H9 (cell line): ENCODE measurements around the gene CD300LD. TPM values are rescaled to one million over a fixed set of nuclear protein-coding genes. Genes with fewer than 3 reads are reported as not detected.

Source experiments
- DNase-seq: peaks from one replicate; pipeline ENCODE4 v3.0.0-alpha.2; 2017
- H2AFZ ChIP-seq: one replicate; pipeline ENCODE4 v1.6.1; 2013; ENCODE audit warnings: mild to moderate bottlenecking, low read length, control low read depth, moderate library complexity
- H2AK5ac ChIP-seq: 2 replicates; pipeline ENCODE4 v1.6.1; 2013; ENCODE audit warnings: low read length, control low read depth, mixed read lengths; ENCODE audit not compliant: insufficient read length
- H2BK120ac ChIP-seq: one replicate; pipeline ENCODE4 v1.6.1; 2013; ENCODE audit warnings: low read depth, mild to moderate bottlenecking, low read length, control low read depth, inconsistent platforms; ENCODE audit not compliant: poor library complexity, severe bottlenecking
- H2BK12ac ChIP-seq: 2 replicates; pipeline ENCODE4 v1.6.1; 2013; ENCODE audit warnings: low read length, control low read depth, mixed read lengths, low read depth; ENCODE audit not compliant: insufficient read length
- H2BK15ac ChIP-seq: 2 replicates; pipeline ENCODE4 v1.6.1; 2013; ENCODE audit warnings: low read depth, low read length, control low read depth
- H2BK20ac ChIP-seq: one replicate; pipeline ENCODE4 v1.6.1; 2013; ENCODE audit warnings: low read depth, mild to moderate bottlenecking, low read length, control low read depth, inconsistent platforms; ENCODE audit not compliant: poor library complexity, severe bottlenecking
- H2BK5ac ChIP-seq: 2 replicates; pipeline ENCODE4 v1.6.1; 2013; ENCODE audit warnings: low read length, control low read depth, mixed read lengths; ENCODE audit not compliant: insufficient read length
- H3K14ac ChIP-seq: 2 replicates; pipeline ENCODE4 v1.6.1; 2013; ENCODE audit warnings: low read length, control low read depth; ENCODE audit not compliant: insufficient read depth
- H3K18ac ChIP-seq: 2 replicates; pipeline ENCODE4 v1.6.1; 2013; ENCODE audit warnings: low read depth, mild to moderate bottlenecking, mixed read lengths, low read length, control low read depth; ENCODE audit not compliant: insufficient read length
- H3K23ac ChIP-seq: 2 replicates; pipeline ENCODE4 v1.6.1; 2013; ENCODE audit warnings: low read length, control low read depth, mixed read lengths, low read depth; ENCODE audit not compliant: insufficient read length
- H3K23me2 ChIP-seq: 2 replicates; pipeline ENCODE4 v1.6.1; 2013; ENCODE audit warnings: low read depth, mild to moderate bottlenecking, mixed read lengths, low read length, control low read depth; ENCODE audit not compliant: insufficient read length, poor library complexity, severe bottlenecking
- H3K27ac ChIP-seq: 2 replicates; pipeline ENCODE4 v1.5.1; 2013; ENCODE audit warnings: low read length, control low read depth, mixed read lengths, low read depth; ENCODE audit not compliant: insufficient read length
- H3K27me3 ChIP-seq: 2 replicates; pipeline ENCODE4 v1.6.1; 2013; ENCODE audit warnings: low read length, control low read depth, inconsistent platforms; ENCODE audit not compliant: insufficient read depth
- H3K4ac ChIP-seq: 2 replicates; pipeline ENCODE4 v1.6.1; 2013; ENCODE audit warnings: low read depth, mild to moderate bottlenecking, control low read depth, inconsistent platforms, low read length, moderate library complexity
- H3K4me1 ChIP-seq: 2 replicates; pipeline ENCODE4 v1.6.1; 2013; ENCODE audit warnings: low read length, control low read depth, inconsistent platforms; ENCODE audit not compliant: insufficient read depth
- H3K4me2 ChIP-seq: 2 replicates; pipeline ENCODE4 v1.6.1; 2013; ENCODE audit warnings: low read length, control low read depth, mixed read lengths; ENCODE audit not compliant: insufficient read length, insufficient read depth
- H3K56ac ChIP-seq: 2 replicates; pipeline ENCODE4 v1.6.1; 2013; ENCODE audit warnings: low read depth, mild to moderate bottlenecking, mixed read lengths, low read length, control low read depth; ENCODE audit not compliant: insufficient read length
- H3K79me1 ChIP-seq: 2 replicates; pipeline ENCODE4 v1.6.1; 2013; ENCODE audit warnings: low read depth, mild to moderate bottlenecking, moderate library complexity, low read length, control low read depth, inconsistent platforms; ENCODE audit not compliant: insufficient read depth, poor library complexity, severe bottlenecking
- H3K79me2 ChIP-seq: 2 replicates; pipeline ENCODE4 v1.6.1; 2013; ENCODE audit warnings: low read length, control low read depth, inconsistent platforms; ENCODE audit not compliant: insufficient read depth
- H3K9ac ChIP-seq: 2 replicates; pipeline ENCODE4 v1.6.1; 2013; ENCODE audit warnings: low read length, control low read depth, mixed read lengths; ENCODE audit not compliant: insufficient read length; ENCODE audit errors: extremely low read depth
- H3K9me3 ChIP-seq: one replicate; pipeline ENCODE4 v1.6.1; 2013; ENCODE audit warnings: low read depth, low read length, inconsistent platforms; ENCODE audit not compliant: control insufficient read depth
- H3T11ph ChIP-seq: one replicate; pipeline ENCODE4 v1.6.1; 2013; ENCODE audit warnings: mild to moderate bottlenecking, low read length, control low read depth, inconsistent platforms
- H4K20me1 ChIP-seq: one replicate; pipeline ENCODE4 v1.6.1; 2013; ENCODE audit not compliant: control insufficient read depth, insufficient read length, insufficient read depth
- H4K5ac ChIP-seq: 2 replicates; pipeline ENCODE4 v1.6.1; 2013; ENCODE audit warnings: low read depth, mild to moderate bottlenecking, mixed read lengths, low read length, control low read depth; ENCODE audit not compliant: insufficient read length
- H4K8ac ChIP-seq: replicated peaks from 2 replicates; pipeline ENCODE4 v1.6.1; 2013; ENCODE audit warnings: low read length, control low read depth, mixed read lengths, low read depth; ENCODE audit not compliant: insufficient read length
- H4K91ac ChIP-seq: 2 replicates; pipeline ENCODE4 v1.6.1; 2013; ENCODE audit warnings: low read depth, mild to moderate bottlenecking, moderate library complexity, mixed read lengths, low read length, control low read depth; ENCODE audit not compliant: insufficient read length
- H3K27ac Mint-ChIP-seq, 3 experiments: 2 replicates in 2 of 3; 3 replicates in 1 of 3; pipeline ENCODE4 v1.8.0; 2020 to 2021; ENCODE audit warnings: mixed read lengths in 3 of 3, mild to moderate bottlenecking in 1 of 3, moderate library complexity in 1 of 3
- H3K27me3 Mint-ChIP-seq: 2 replicates; pipeline ENCODE4 v1.8.0; 2021; ENCODE audit warnings: low read depth, mild to moderate bottlenecking, moderate library complexity, mixed read lengths
- H3K36me3 Mint-ChIP-seq, 3 experiments: 2 replicates in 2 of 3; 3 replicates in 1 of 3; pipeline ENCODE4 v1.8.0; 2020 to 2021; ENCODE audit warnings: low read depth in 3 of 3, mixed read lengths in 3 of 3; ENCODE audit not compliant: insufficient read depth in 1 of 3
- H3K4me1 Mint-ChIP-seq, 2 experiments: 2 replicates each; pipeline ENCODE4 v1.8.0; 2020; ENCODE audit warnings: mixed read lengths in 2 of 2
- H3K4me3 Mint-ChIP-seq, 2 experiments: 2 replicates in 1 of 2; 3 replicates in 1 of 2; pipeline ENCODE4 v1.8.0; 2020 to 2021; ENCODE audit warnings: mild to moderate bottlenecking in 2 of 2, mixed read lengths in 2 of 2, moderate library complexity in 1 of 2
- H3K9me3 Mint-ChIP-seq, 2 experiments: 2 replicates in 1 of 2; 3 replicates in 1 of 2; pipeline ENCODE4 v1.8.0; 2020; ENCODE audit warnings: mild to moderate bottlenecking in 2 of 2, mixed read lengths in 2 of 2, moderate library complexity in 1 of 2
- WGBS: extraction: QIAGEN DNeasy Blood & Tissue Kit; methylation state at CpG from one replicate; pipeline ENCODE4 v1.1.7; 2013; ENCODE audit warnings: missing lambda C conversion rate, low lambda C conversion rate, mixed read lengths; ENCODE audit not compliant: insufficient read length; ENCODE audit errors: extremely low coverage; 5-methylcytosine and 5-hydroxymethylcytosine counted together
- total RNA-seq: library from RNA; stranded (reverse); gene quantifications from 2 replicates; pipeline ENCODE4 v1.2.1, GENCODE V29; 2021
- TF ChIP-seq, protein P1 (sequence below): fragments of 200-600 bp; sonication (generic); conservative IDR thresholded peaks from 3 replicates; pipeline ENCODE4 v1.8.0; 2021; ENCODE audit warnings: antibody characterized with exemption, mild to moderate bottlenecking

Gene CD300LD
- total RNA-seq, 1 experiment from 2014 or later: not detected

DNA sequence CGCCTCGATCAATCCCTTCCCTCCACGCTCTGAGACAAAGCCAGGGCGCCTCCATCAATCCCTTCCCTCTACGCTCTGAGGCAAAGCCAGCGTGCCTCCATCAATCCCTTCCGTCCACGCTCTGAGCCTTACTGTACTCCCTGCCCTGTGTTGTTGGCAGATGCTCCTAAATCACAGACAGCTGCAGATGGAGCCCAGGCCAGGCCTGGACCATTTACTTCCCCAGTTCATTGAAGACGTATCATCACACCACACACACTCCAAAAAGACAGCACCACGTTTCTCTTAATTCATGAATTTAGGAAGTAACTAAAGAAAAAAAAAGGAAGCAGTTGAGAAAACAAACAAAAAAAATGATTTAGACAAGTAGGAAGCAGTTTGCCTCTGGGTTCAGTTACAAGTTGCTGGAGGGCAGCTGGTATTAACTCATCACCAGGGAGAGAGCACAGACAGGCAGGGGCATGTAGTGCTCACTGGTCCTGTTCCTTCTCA, 7.4 kb upstream of the CD300LD start:
- Histone ChIP-seq H2BK20ac (no peak overlapping the region), H3K79me2 (no peaks in the 10 kb centered on the region), H2AK5ac (no peak overlapping the region), H3K56ac (no peak overlapping the region), H3K27ac (no peak overlapping the region), H3K9me3 (no peaks in the 10 kb centered on the region), H2BK15ac (no peak overlapping the region), H4K8ac (no peak overlapping the region), H3K9ac (no peak overlapping the region), H3K27me3 (no peaks in the 10 kb centered on the region), H2AFZ (no peak overlapping the region), H4K20me1 (no peaks in the 10 kb centered on the region), H3K4me1 (no peaks in the 10 kb centered on the region), H3K79me1 (no peaks in the 10 kb centered on the region), H4K91ac (no peak overlapping the region), H3K18ac (no peak overlapping the region), H3K4me2 (no peak overlapping the region), H3K23ac (no peak overlapping the region), H2BK5ac (no peak overlapping the region), H4K5ac (no peak overlapping the region), H3K14ac (no peak overlapping the region), H3K23me2 (no peaks in the 10 kb centered on the region), H3T11ph (no peak overlapping the region), H2BK120ac (no peak overlapping the region), H3K4ac (no peak overlapping the region), H2BK12ac (no peak overlapping the region)
- no peak for DNase-seq
- Mint-ChIP-seq H3K27ac (no peak overlapping the region), H3K9me3 (no peaks in the 10 kb centered on the region; a peak in 1 of 5 replicates), H3K4me1 (peaks cover 11 to 12% of the 10 kb centered on the region in 2 experiments), H3K36me3 (no peaks in the 10 kb centered on the region), H3K4me3 (no peak overlapping the region), H3K27me3 (peaks cover 43% of the 10 kb centered on the region)
- no CpG with 5 or more reads among the region's 10 CpGs for WGBS
- TF ChIP-seq, protein P1, sequence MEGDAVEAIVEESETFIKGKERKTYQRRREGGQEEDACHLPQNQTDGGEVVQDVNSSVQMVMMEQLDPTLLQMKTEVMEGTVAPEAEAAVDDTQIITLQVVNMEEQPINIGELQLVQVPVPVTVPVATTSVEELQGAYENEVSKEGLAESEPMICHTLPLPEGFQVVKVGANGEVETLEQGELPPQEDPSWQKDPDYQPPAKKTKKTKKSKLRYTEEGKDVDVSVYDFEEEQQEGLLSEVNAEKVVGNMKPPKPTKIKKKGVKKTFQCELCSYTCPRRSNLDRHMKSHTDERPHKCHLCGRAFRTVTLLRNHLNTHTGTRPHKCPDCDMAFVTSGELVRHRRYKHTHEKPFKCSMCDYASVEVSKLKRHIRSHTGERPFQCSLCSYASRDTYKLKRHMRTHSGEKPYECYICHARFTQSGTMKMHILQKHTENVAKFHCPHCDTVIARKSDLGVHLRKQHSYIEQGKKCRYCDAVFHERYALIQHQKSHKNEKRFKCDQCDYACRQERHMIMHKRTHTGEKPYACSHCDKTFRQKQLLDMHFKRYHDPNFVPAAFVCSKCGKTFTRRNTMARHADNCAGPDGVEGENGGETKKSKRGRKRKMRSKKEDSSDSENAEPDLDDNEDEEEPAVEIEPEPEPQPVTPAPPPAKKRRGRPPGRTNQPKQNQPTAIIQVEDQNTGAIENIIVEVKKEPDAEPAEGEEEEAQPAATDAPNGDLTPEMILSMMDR: no peak
